GM12865 (cell line): ENCODE measurements around the gene RNF31.

Experiments used
- DNase-seq: peaks from one replicate; pipeline ENCODE4 v3.0.0; 2010; ENCODE audit warnings: low read depth
- H3K4me3 ChIP-seq: 2 replicates; pipeline ENCODE4 v1.5.1; 2011; ENCODE audit warnings: mild to moderate bottlenecking, low read depth, low read length, control low read depth
- CTCF ChIP-seq: IDR thresholded peaks from 2 replicates; pipeline ENCODE4 v1.5.1; 2011; ENCODE audit warnings: low read length, control low read depth, low read depth, inconsistent platforms; ENCODE audit not compliant: insufficient read depth; ENCODE audit errors: missing control alignments

RNF31 gene

GRCh38 chr14:24121210-24121609 is 26.1 kb upstream of the RNF31 start:
- no peak for TF ChIP-seq CTCF
- no peak overlapping the region for H3K4me3 ChIP-seq
- DNase-seq, result no peak

GRCh38 chr14:24122416-24122815 is 24.9 kb upstream of the RNF31 start:
- TF ChIP-seq CTCF, result no peak
- no peak for DNase-seq
- H3K4me3 ChIP-seq, result no peak overlapping the region

GRCh38 chr14:24122898-24123297 is 24.4 kb upstream of the RNF31 start:
- no peak overlapping the region for H3K4me3 ChIP-seq
- no peak for TF ChIP-seq CTCF

GRCh38 chr14:24123424-24124417 is 23.6 kb upstream of the RNF31 start:
- DNase-seq, result peak; percentile 67
- no peak overlapping the region for H3K4me3 ChIP-seq
- TF ChIP-seq CTCF, result no peak

More at GRCh38 chr14:24122898-24123297, 24.4 kb upstream of the RNF31 start:
- DNase-seq, result no peak

GRCh38 chr14:24126939-24127338 is 20.4 kb upstream of the RNF31 start:
- no peak for TF ChIP-seq CTCF
- DNase-seq, result no peak
- no peak overlapping the region for H3K4me3 ChIP-seq

- peak; percentile 35 for DNase-seq
- no peak for TF ChIP-seq CTCF
- H3K4me3 ChIP-seq, result no peak overlapping the region
These were observed 19.6 kb upstream of the RNF31 start for GRCh38 chr14:24127673-24128072.
